Sigmoid colon (tissue), 4 donors: Measurements from ENCODE around the gene KRTDAP.

Experiments used
- CTCF ChIP-seq, 4 experiments: fragments of 450-650 bp in 3 of 4; fragments of 200-600 bp in 1 of 4; IDR thresholded peaks; one replicate each; pipeline ENCODE4 v1.5.1; 2016 to 2019; ENCODE audit warnings: antibody characterized with exemption in 4 of 4, mild to moderate bottlenecking in 3 of 4, moderate library complexity in 2 of 4
- EP300 ChIP-seq, 4 donors: sonication (generic); formaldehyde crosslinking; IDR thresholded peaks; one replicate each; pipeline ENCODE4 v1.6.1; 2017; ENCODE audit warnings: antibody characterized with exemption in 4 of 4
- POLR2A ChIP-seq, 2 donors: fragments of 450-650 bp; IDR thresholded peaks; one replicate each; pipeline ENCODE4 v1.6.1; 2016; ENCODE audit warnings: antibody characterized with exemption in 2 of 2, mild to moderate bottlenecking in 2 of 2, moderate library complexity in 2 of 2

- TF ChIP-seq CTCF (IDR thresholded peaks at IDR 0.05) (no peak), POLR2A (IDR thresholded peaks at IDR 0.05) (no peak), EP300 (IDR thresholded peaks at IDR 0.05) (no peak)
Measured at GRCh38 chr19:35506011-35506410, 15.7 kb upstream of the KRTDAP start.
